Tibial nerve (tissue), 4 donors: ENCODE measurements around the gene LRRC43. TPM values are rescaled to one million over a fixed set of nuclear protein-coding genes. Genes with fewer than 3 reads are reported as not detected.

Source experiments
- DNase-seq, 2 donors: peaks; one replicate each; pipeline ENCODE4 v3.0.0-alpha.2; 2019; ENCODE audit warnings: low spot score in 2 of 2
- H3K27ac ChIP-seq, 4 donors: fragments of 200-600 bp; sonication (generic) in 3 of 4; one replicate each; pipeline ENCODE4 v1.5.1; 2017 to 2019; ENCODE audit warnings: mild to moderate bottlenecking in 1 of 4
- H3K27me3 ChIP-seq, 2 donors: fragments of 200-600 bp; sonication (generic) in 1 of 2; one replicate each; pipeline versions ENCODE4 v1.5.1 to v1.6.0; 2017 to 2019
- H3K36me3 ChIP-seq, 3 donors: fragments of 200-600 bp; sonication (generic); one replicate each; pipeline ENCODE4 v1.5.1; 2018 to 2019
- H3K4me1 ChIP-seq, 4 donors: fragments of 200-600 bp; sonication (generic) in 3 of 4; one replicate each; pipeline ENCODE4 v1.5.1; 2017 to 2019
- H3K4me3 ChIP-seq, 4 donors: fragments of 200-600 bp; sonication (generic) in 3 of 4; one replicate each; pipeline ENCODE4 v1.5.1; 2017 to 2019; ENCODE audit warnings: mild to moderate bottlenecking in 1 of 4, moderate library complexity in 1 of 4
- H3K9me3 ChIP-seq, 4 donors: fragments of 200-600 bp; sonication (generic) in 3 of 4; one replicate each; pipeline ENCODE4 v1.5.1; 2017 to 2019
- EP300 ChIP-seq, 2 donors: sonication (generic); formaldehyde crosslinking; IDR thresholded peaks; one replicate each; pipeline ENCODE4 v1.6.1; 2017; ENCODE audit warnings: antibody characterized with exemption in 2 of 2, mild to moderate bottlenecking in 1 of 2
- POLR2A ChIP-seq, 2 donors: fragments of 450-650 bp; IDR thresholded peaks; one replicate each; pipeline ENCODE4 v1.6.1; 2017; ENCODE audit warnings: antibody characterized with exemption in 2 of 2, mild to moderate bottlenecking in 2 of 2, moderate library complexity in 2 of 2
- WGBS, 2 donors: methylation state at CpG; one replicate each; pipeline ENCODE4 v1.1.5; 2018; 5-methylcytosine and 5-hydroxymethylcytosine counted together
- total RNA-seq, 4 donors: library from RNA; depleted of rRNA; stranded (reverse); fragments of >200 nt; gene quantifications; one replicate each; pipeline ENCODE4 v1.1.0, GENCODE V29; 2016
- TF ChIP-seq, protein P1 (sequence below), 5 experiments: fragments of 200-600 bp in 3 of 5; fragments of 450-650 bp in 2 of 5; sonication (generic) in 3 of 5; IDR thresholded peaks; one replicate each; pipeline ENCODE4 v1.5.1; 2016 to 2019; ENCODE audit warnings: antibody characterized with exemption in 5 of 5, mild to moderate bottlenecking in 3 of 5, moderate library complexity in 2 of 5

Gene LRRC43
- total RNA-seq, 4 donors from 2014 or later, result 1.3 TPM; not detected in 3

DNA sequence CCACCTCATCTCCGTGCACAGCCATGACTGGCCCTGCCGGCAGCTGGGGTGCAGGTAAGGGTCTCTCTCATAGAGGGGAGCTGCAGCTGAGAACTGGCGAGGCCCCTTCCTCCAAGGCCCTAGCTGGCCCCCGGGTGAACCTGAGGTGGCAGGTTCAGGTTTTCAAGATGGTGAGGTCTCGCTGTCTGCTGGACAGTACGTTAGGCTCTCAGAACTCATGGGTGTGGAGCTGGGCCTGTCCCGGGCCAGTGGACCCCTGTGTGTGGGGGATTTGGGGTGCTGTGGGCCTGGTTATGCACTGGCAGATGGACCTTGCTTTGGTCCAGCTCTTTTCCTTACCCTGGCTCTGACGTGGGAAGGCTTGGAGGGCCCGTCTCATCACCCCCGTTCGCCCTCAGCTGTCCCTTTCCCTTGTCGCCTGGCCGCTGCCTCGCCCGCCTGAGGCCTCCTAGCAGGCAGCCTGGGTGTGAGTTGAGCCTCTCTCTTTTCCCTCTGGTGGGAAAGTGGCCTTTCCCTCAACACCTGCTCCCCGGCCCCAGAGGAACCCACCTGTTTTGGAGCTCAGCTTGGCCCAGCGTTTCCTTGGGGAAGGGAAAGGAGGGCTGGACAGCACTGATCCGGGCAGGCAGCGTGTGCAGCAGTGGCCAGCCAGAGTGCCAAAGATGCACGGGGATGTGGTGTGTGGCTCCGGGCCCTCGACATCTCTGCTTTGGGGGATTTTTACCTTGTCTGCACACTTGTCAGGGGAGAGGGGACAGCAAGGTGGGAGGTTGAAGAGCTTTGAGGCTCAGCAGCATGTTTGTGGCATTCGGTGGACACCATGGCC lies 37.2 kb upstream of the LRRC43 start:
- no peak for DNase-seq
- Histone ChIP-seq H3K9me3 (no peaks in the 10 kb centered on the region), H3K27ac (no peak overlapping the region), H3K36me3 (peaks cover 0 to 44% (median 15%) of the 10 kb centered on the region in 3 donors), H3K27me3 (no peaks in the 10 kb centered on the region), H3K4me3 (no peak overlapping the region), H3K4me1 (no peaks in the 10 kb centered on the region)
- 87 to 91% methylated on average over 20 to 21 of the region's 23 CpGs for WGBS, 2 donors
- TF ChIP-seq, protein P1, sequence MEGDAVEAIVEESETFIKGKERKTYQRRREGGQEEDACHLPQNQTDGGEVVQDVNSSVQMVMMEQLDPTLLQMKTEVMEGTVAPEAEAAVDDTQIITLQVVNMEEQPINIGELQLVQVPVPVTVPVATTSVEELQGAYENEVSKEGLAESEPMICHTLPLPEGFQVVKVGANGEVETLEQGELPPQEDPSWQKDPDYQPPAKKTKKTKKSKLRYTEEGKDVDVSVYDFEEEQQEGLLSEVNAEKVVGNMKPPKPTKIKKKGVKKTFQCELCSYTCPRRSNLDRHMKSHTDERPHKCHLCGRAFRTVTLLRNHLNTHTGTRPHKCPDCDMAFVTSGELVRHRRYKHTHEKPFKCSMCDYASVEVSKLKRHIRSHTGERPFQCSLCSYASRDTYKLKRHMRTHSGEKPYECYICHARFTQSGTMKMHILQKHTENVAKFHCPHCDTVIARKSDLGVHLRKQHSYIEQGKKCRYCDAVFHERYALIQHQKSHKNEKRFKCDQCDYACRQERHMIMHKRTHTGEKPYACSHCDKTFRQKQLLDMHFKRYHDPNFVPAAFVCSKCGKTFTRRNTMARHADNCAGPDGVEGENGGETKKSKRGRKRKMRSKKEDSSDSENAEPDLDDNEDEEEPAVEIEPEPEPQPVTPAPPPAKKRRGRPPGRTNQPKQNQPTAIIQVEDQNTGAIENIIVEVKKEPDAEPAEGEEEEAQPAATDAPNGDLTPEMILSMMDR (IDR thresholded peaks at IDR 0.05), result no peak
- TF ChIP-seq EP300 (IDR thresholded peaks at IDR 0.05) (no peak), POLR2A (IDR thresholded peaks at IDR 0.05) (no peak)

DNA sequence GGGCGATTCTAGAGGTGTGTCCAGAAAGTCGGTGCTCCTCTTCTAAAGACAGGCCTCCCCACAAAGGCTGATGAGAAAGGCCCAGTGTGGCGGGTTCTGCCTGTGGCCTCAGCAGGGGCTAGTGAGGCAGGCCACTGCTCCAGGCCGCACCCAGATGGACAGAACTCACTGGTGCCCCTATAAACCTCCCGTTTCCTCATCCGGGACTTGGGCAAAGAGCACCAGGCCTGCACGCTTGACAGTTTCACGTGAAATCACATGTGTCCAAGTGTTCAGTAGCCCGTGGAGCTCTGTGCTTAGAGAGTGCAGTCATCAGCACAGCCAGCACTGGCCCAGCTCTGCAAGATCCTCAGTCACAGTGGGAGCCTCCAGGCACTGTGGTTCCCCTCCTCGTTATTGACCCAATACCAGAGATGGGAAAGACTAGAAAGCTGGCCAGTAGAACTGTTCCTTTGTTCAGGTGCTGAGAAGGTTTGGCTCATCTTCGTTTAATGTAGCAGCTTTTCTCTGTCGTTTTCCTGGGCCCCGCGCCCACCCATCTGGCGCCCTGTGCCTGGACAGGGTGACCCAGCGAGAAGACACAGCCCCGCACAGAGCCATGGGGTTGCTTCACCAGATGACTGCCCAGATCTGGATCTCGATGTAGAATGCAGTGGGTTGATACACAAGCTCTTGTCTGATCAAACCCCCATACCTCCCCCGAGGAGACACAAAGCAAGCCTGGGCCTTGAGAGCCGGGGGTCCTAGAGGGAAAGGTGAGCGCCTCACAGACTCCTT lies 35.2 kb upstream of the LRRC43 start:
- Histone ChIP-seq H3K4me1 (no peaks in the 10 kb centered on the region), H3K4me3 (no peak overlapping the region), H3K36me3 (peaks cover 0 to 24% (median 0%) of the 10 kb centered on the region in 3 donors), H3K27me3 (no peaks in the 10 kb centered on the region), H3K9me3 (no peaks in the 10 kb centered on the region), H3K27ac (no peak overlapping the region)
- no peak for DNase-seq
- TF ChIP-seq EP300 (IDR thresholded peaks at IDR 0.05), result no peak
- TF ChIP-seq, protein P1 (IDR thresholded peaks at IDR 0.05), result no peak
- TF ChIP-seq POLR2A (IDR thresholded peaks at IDR 0.05), result no peak
- 84% methylated on average over 21 of the region's 21 CpGs for WGBS, 2 donors

DNA sequence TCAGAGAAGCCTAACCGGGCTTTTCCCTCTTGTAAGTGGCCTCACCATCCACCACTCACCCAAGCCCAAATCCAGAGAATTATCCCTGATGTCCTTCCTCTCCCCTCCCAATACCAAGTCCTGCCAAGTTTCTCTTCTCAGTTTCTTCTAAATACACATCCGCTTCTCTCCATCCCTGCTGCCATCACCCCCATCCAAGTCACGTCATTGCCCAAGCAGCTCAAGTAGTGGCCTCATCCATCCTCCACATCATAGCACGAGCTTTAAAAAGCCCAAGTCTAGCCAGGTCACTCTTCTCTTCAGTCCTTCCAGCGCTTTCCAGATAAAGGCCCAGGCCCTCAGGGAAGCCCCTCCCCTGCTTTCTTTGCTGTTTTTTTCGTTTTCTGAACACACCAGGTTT lies 34.3 kb upstream of the LRRC43 start:
- Histone ChIP-seq H3K9me3 (no peaks in the 10 kb centered on the region), H3K4me1 (no peaks in the 10 kb centered on the region), H3K36me3 (peaks cover 0 to 14% (median 0%) of the 10 kb centered on the region in 3 donors), H3K4me3 (no peak overlapping the region), H3K27ac (no peak overlapping the region), H3K27me3 (no peaks in the 10 kb centered on the region)
- no peak for DNase-seq
- TF ChIP-seq, protein P1 (IDR thresholded peaks at IDR 0.05), result no peak
- TF ChIP-seq POLR2A (IDR thresholded peaks at IDR 0.05), result no peak
- TF ChIP-seq EP300 (IDR thresholded peaks at IDR 0.05), result no peak
- 58 to 65% methylated on average over 6 of the region's 6 CpGs for WGBS, 2 donors

DNA sequence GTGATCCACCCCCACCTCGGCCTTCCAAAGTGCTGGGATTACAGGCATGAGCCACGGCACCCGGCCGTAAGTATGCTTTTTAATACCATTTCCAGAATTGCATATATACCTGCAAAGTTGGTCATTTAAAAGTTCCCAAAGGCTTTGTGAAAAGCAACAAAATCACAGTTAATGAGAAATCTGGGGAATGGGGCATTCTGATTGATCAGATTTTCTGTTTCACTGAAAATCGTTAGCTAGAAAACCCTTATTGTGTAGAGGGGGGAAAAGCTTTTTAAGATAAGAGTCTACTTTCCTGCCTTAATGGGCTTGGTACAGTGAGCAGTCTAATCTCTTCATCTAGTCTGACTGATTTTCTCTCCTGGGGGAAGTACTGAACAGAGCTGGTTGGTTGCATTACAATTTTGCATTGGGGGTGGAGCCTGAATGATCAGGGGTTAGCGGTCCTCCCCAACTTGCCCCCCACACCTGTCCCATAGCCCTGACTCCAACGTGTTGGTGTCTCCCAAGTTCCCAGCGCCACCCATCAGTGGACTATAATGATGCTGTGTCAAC lies 32.7 kb upstream of the LRRC43 start:
- WGBS, 2 donors, result 66 to 70% methylated on average over 8 of the region's 8 CpGs
- DNase-seq, result no peak

More for the DNA sequence above, 32.7 kb upstream of the LRRC43 start:
- Histone ChIP-seq H3K9me3 (no peaks in the 10 kb centered on the region), H3K4me1 (no peaks in the 10 kb centered on the region), H3K27ac (no peak overlapping the region), H3K36me3 (peaks cover 0 to 4% (median 0%) of the 10 kb centered on the region in 3 donors), H3K4me3 (no peak overlapping the region), H3K27me3 (no peaks in the 10 kb centered on the region)
- TF ChIP-seq, protein P1 (IDR thresholded peaks at IDR 0.05), result no peak
- TF ChIP-seq EP300 (IDR thresholded peaks at IDR 0.05), result no peak
- no peak for TF ChIP-seq POLR2A (IDR thresholded peaks at IDR 0.05)
